Bronchial epithelial cell (primary cell): ENCODE results near the gene ALX1. TPM values are rescaled to one million over a fixed set of nuclear protein-coding genes. Genes with fewer than 3 reads are reported as not detected.
A peak's percentile ranks its signal among the peaks of the same experiment; 100 is the strongest.

Experiments used
- DNase-seq: peaks from one replicate; pipeline ENCODE4 v3.0.0-alpha.2; 2010; ENCODE audit warnings: low read depth
- FAIRE-seq: peaks from 2 replicates; lab custom pipeline; 2011; peaks lifted over from hg19 to GRCh38; lab: Jason Lieb, UNC
- H3K27me3 ChIP-seq: 2 replicates; pipeline ENCODE4 v1.5.1; 2011; ENCODE audit warnings: low read length; ENCODE audit not compliant: control insufficient read depth, insufficient read depth
- H3K36me3 ChIP-seq: 2 replicates; pipeline ENCODE4 v1.5.1; 2011; ENCODE audit warnings: low read length; ENCODE audit not compliant: control insufficient read depth, insufficient read depth
- H3K4me3 ChIP-seq: 2 replicates; pipeline ENCODE4 v1.5.1; 2011; ENCODE audit warnings: mild to moderate bottlenecking, low read depth, low read length, control low read depth
- total RNA-seq: library from RNA; depleted of rRNA; stranded (reverse); fragments of >200 nt; gene quantifications from 2 replicates; pipeline ENCODE4 v1.2.1, GENCODE V29; 2014
- TF ChIP-seq, protein P1 (sequence below): IDR thresholded peaks from 2 replicates; pipeline ENCODE4 v1.5.1; 2011; ENCODE audit warnings: mild to moderate bottlenecking, moderate library complexity, low read length, control low read depth, inconsistent platforms; ENCODE audit not compliant: insufficient read depth, severe bottlenecking

Gene ALX1
- 0.26 and 0.38 TPM in 2 replicates for total RNA-seq

DNA sequence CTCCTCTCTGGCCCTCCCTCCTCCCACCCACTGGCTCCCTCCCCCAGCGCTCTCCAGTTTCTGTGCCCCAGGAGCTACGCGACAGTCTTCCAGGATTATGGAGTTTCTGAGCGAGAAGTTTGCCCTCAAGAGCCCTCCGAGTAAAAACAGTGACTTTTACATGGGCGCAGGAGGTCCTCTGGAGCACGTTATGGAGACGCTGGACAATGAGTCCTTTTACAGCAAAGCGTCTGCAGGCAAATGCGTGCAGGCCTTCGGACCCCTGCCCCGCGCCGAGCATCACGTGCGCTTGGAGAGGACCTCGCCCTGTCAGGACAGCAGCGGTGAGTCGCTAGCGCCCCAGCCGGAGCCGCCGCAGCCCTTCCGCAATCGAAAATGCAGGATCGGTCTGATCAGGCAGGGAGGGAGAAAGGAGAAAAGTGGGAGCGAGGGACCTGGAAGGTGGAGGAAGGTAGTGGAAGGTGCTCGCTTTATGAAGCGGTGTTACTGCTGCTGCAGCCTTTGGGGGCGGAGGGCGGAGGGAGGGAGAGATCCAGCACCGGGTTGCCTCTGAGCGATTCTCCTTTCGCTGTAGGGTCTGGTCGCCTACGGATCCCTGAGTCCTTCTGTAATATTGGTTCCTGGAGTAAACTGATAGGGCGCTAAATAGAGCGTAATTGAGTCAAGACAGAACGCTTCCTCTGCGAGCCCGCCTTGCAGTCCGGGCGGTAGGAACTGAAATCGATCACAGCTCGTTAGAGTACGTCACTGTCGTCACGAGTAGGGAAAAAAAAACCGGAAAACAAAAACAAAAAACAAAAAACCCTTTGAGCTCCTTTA lies at the start of gene ALX1:
TSS of gene ALX1 (plus strand) at position 56 of the 819 bp plus-strand sequence. CDS start at position 98, 42 bp downstream.
- Histone ChIP-seq H3K27me3 (peaks cover 37% of the 10 kb centered on the region), H3K36me3 (no peaks in the 10 kb centered on the region), H3K4me3 (peak within 1 kb of the TSS; percentile 12)
- TF ChIP-seq, protein P1, sequence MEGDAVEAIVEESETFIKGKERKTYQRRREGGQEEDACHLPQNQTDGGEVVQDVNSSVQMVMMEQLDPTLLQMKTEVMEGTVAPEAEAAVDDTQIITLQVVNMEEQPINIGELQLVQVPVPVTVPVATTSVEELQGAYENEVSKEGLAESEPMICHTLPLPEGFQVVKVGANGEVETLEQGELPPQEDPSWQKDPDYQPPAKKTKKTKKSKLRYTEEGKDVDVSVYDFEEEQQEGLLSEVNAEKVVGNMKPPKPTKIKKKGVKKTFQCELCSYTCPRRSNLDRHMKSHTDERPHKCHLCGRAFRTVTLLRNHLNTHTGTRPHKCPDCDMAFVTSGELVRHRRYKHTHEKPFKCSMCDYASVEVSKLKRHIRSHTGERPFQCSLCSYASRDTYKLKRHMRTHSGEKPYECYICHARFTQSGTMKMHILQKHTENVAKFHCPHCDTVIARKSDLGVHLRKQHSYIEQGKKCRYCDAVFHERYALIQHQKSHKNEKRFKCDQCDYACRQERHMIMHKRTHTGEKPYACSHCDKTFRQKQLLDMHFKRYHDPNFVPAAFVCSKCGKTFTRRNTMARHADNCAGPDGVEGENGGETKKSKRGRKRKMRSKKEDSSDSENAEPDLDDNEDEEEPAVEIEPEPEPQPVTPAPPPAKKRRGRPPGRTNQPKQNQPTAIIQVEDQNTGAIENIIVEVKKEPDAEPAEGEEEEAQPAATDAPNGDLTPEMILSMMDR: no peak
- DNase-seq (peak; percentile 19), FAIRE-seq (no peak)

DNA sequence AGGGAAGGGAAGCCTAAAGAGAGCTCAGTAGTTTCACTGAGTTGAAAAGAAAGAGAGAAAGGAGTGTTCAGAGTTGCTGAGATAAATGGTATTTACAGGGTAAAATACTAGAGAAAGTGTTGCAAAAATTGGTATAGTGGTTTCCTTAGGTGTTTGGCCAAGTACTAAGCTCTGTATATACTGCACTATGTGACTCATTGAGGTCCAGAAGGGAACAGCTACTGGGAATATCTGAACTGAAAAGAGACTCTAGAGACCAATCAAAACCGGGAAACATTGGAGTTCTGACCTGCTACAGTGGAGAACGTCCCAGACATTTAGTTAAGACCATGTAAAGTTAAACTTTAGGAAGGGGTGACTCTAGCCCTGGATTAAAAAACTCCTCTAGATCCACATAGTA lies 42.7 kb upstream of the ALX1 start:
- TF ChIP-seq, protein P1: no peak
- Histone ChIP-seq H3K4me3 (no peak overlapping the region), H3K36me3 (no peaks in the 10 kb centered on the region), H3K27me3 (no peaks in the 10 kb centered on the region)
- FAIRE-seq (no peak), DNase-seq (peak; percentile 5)

DNA sequence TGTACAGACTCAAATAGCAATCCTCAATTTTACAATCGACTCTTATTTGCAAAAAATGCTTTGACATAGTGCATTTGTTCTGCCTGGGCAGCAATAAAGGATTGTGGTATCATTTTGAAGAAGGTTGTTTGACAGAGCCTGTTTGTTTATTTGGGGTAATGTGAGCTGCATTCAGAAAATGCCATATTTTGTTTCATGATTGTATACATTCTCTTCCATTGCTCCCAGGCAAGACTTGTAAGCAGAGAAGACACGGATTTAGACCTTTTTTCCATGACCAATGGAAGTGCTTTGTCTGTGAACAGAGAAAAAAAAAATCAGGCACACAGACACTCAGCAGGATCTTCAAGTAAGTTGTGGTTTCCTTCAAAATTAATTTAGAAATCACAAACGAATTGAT lies 35.5 kb upstream of the ALX1 start:
- Histone ChIP-seq H3K27me3 (no peaks in the 10 kb centered on the region), H3K4me3 (no peak overlapping the region), H3K36me3 (no peaks in the 10 kb centered on the region)
- no peak for DNase-seq
- TF ChIP-seq, protein P1: no peak
- no peak for FAIRE-seq

DNA sequence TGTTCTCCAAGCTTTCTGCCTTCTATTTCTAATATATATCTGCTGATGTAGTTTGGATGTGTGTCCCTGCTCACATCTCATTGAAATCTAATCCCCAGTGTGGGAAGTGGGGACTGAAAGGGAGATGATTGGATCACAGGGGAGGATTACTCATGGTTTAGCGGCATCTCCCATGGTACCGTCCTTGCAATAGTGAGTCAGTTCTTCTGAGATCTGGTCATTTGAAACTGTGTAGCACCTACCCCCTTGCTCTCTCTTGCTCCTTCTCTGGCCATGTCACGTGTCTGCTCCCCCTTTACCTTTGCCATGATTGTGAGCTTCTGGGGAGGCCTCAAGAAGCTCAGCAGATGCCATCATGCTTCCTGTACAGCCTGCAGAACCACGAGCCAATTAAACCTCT lies 26.2 kb upstream of the ALX1 start:
- TF ChIP-seq, protein P1: no peak
- Histone ChIP-seq H3K36me3 (no peaks in the 10 kb centered on the region), H3K4me3 (no peak overlapping the region), H3K27me3 (no peaks in the 10 kb centered on the region)
- no peak for FAIRE-seq
- DNase-seq: peak; percentile 6

DNA sequence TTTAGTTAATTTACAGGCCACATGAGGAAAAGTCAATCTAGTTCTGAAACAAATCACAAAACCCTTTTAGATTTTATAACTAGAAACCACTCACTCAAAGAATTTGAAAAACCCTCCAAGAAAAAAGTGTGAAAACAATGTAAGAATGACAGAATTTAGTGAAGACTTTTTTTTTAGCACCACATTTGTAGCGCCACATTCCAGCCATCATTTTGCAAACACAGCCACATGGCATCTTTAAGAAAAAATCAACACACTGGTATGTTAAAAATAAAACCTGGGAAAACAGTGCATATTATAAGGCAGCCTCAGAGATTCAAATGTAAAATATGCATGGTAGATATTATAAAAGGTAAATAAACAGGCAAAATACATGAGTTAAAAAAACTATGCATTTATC lies 22.3 kb upstream of the ALX1 start:
- no peaks in the 10 kb centered on the region for H3K27me3 ChIP-seq
- H3K36me3 ChIP-seq: no peaks in the 10 kb centered on the region
- TF ChIP-seq, protein P1: no peak
- no peak overlapping the region for H3K4me3 ChIP-seq
- no peak for DNase-seq
- no peak for FAIRE-seq
